HG02981 (cell line): ENCODE results near the gene FLRT3.

Source experiments
- ATAC-seq: cut with Tn5 transposase; IDR thresholded peaks from one replicate; pipeline ENCODE4 v1.9.1; 2021; ENCODE audit warnings: mild to moderate bottlenecking, moderate library complexity; ENCODE audit not compliant: unreplicated experiment

The FLRT3 gene

GRCh38 chr20:14337400-14338171 lies at the start of gene FLRT3:
Gene FLRT3, minus strand, starts transcription at chr20:14337612. Its CDS starts 10,106 bp downstream, at chr20:14327506.
- peak; percentile 98 for ATAC-seq

DNA sequence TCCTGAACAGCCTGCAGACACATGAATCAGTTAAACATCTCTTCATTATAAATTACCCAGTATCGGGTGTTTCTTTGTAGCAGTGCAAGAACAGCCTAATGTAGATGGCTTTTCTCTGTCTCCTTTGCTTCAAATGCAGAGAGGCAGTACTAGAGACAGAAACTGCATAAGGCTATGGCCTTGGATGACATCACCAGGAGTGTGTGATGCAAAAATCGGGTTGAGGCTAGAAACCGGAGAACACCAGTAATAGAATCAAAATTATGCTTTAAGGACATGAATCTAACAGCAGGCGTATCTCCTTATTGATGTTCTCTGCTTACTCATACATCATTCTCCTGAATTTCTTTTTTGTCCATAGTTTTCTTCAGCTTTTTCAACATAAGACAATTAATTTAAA lies 49.3 kb upstream of the FLRT3 start:
- no peak for ATAC-seq

GRCh38 chr20:14385176-14385740 lies 47.8 kb upstream of the FLRT3 start:
- no peak for ATAC-seq

DNA sequence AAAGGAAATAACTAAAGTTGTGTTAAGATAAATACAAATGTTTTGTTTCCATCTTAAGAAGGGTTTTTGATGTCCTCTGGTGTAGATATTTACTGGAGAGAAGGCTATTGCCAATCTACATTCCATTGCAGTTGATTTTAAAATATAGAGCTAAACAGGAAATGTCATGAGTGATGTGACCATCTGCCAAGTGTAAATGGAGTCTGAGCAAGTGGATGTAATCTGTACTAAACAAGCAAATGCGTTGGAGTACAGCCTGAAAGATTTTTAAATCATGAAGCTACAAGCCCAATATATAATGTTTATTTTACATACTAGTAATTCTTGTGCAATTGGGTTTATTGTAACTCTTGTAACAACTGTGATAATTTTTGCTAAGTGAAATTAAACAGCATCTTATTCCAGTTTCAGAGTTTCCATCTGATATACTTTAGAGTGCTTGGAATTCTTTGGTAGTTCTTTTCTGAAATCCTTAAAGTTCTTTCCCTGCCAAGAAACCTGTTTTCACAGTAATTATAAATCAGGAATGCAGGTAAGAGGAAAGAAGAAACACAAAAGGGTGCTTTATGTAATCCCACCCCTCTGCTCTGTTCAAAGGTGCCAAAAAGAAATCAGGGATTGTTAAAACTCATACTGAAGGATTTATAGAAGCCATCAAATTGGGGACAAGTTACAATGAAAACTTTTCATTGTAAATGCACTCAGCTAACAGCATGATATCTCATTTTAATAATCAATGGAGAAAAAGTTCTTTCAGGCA lies 47.2 kb upstream of the FLRT3 start:
- ATAC-seq: no peak

- ATAC-seq: no peak
These were observed 45.9 kb upstream of the FLRT3 start for GRCh38 chr20:14383335-14383734.

GRCh38 chr20:14378326-14378725 lies 40.9 kb upstream of the FLRT3 start:
- ATAC-seq: no peak

DNA sequence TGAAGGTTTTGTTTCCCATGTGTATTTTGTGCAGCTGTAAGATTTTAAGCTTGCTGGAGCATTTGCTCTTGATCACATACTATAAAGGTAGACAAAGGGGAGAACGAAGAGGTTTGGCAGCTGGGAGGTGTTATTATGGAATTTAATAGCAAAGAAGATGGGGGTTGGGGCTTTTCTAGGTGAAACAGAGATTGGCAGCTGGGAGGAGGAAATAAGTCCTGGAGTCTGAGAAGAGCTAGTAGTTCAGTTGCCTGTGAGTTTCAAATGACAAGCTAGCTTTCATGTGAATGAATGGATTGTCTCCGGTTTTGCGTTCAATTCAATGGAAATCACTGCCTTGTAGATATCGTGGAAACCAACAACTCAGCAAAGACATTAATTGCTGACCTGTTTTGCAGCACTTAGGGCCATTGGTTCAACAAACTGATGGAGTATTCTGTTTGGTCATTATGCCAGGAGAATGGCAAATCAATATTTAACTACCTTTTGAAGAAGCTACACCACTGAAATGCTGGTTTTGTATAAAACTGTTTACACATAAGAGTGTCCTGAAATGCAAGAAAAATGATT lies 38.1 kb upstream of the FLRT3 start:
- no peak for ATAC-seq

GRCh38 chr20:14374196-14374595 lies 36.8 kb upstream of the FLRT3 start:
- ATAC-seq: no peak

DNA sequence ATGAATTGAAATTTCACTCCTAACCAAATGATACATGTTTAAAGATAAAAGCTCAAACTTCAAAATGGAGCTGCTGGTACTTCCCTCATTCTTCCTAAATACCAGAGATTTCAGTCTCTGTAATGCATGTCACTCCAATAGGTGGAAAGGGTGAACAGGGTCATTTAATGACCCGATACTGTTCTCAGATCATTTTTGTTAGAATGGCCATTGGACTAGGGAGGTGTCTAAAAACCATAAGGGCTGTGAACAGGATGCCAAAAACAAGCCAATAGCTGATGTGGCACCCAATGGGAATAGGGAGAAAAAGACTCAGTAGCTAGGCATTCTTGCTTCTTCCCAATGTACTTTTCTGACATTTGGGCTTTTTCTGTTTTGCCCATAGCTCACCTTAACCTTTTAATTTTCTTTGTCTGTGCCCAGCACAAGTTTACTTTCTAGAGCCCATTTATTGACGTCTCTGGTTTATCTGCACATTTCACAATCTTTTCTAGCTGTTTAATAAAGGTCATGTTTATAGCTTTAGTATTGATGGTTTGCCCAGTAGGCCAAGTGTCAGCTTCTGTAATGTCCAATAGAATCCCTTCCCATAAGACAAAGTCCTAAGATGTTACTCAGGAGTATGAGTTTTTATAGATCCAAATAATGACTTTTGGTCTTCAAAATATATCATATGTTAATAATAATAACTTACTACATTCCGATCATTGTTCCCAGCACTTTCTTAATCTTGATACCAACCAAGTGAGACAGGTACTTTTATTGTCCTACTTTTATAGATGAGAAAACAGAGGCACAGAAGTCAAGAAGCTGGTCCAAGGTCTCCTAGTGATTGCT lies 24.3 kb upstream of the FLRT3 start:
- no peak for ATAC-seq

GRCh38 chr20:14360416-14360815 lies 23.0 kb upstream of the FLRT3 start:
- ATAC-seq: no peak

DNA sequence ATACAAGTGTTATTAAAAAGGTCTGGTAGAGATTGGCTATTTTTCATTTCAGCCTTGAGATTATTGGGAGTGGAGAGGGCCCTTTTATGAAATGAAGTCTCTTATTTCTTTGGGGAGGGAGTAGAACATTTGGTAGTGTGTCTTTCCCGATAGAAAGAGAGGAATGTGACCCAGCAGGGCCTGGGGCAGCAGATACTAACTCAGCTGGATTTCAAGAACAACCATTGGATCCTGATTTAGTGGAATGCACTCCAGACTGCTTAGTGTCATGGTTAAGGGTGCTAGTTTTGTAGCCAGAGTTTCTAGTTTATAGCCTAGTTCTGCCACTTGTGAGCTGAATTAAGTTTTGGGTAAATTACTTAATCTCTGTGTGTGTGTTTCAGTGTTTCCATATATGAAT lies 18.4 kb upstream of the FLRT3 start:
- no peak for ATAC-seq

DNA sequence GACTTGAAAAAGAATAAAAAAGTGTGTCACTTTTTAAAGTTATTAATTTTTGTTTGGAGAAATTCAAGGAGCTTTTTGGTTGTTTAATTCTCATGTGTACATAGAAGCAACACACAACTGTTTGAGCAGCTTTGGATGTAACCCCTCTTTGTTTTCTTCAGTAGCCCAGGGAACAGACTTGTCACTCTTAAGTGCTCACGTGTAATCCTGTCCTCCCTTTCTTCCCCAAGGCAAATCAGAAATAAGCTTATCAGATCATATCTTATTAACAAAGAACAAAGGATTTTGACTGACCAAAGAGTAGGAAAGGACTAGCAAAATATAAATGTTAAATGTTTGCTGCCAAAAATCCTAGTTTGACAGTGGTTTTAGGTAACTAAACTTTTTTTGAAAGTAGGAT lies 7.3 kb upstream of the FLRT3 start:
- no peak for ATAC-seq

- ATAC-seq: no peak
These were observed 6.2 kb upstream of the FLRT3 start for GRCh38 chr20:14343491-14344065.

DNA sequence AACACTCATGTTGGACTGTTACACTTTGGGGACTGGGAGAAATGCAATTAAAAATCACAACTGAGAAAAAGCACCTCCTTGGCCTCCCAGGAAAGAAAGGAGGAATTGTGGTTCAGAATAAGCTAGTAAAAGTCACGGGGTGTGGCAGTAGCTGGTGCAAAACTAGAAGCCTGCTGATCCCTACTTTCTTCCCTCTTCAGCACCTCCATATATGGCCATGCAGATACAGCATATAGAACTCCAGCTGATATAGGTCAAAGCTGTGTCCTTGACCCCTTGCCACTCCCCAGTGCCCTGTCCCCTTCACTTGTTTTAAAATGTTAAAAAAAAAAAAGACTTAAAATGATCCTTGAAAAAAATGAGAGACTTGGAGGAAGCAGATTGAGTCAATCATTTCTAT lies 5.5 kb upstream of the FLRT3 start:
- no peak for ATAC-seq

- no peak for ATAC-seq
These were observed 4.4 kb upstream of the FLRT3 start for GRCh38 chr20:14341801-14342200.

- no peak for ATAC-seq
These were observed 726 bp downstream of the FLRT3 start for GRCh38 chr20:14336686-14337085.

DNA sequence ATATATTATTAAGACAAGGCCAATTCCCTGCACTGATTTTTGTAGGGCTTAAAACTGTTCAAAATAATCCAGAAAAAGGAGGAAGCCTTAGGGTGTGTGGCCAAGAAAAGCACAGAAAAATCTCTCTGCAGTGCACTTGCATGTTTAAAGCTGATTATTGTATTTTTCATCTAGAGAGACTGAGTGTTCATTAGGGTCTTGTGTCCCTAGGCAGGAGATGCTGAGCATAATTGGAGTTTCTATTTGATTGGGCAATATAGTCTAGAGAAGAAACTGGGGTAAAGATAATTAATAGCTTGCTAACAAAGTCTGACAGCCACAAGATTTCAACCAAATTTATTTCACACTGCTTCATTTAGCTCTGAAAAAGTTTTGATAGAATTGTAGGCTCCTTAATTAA lies 2.4 kb downstream of the FLRT3 start:
- ATAC-seq: no peak

DNA sequence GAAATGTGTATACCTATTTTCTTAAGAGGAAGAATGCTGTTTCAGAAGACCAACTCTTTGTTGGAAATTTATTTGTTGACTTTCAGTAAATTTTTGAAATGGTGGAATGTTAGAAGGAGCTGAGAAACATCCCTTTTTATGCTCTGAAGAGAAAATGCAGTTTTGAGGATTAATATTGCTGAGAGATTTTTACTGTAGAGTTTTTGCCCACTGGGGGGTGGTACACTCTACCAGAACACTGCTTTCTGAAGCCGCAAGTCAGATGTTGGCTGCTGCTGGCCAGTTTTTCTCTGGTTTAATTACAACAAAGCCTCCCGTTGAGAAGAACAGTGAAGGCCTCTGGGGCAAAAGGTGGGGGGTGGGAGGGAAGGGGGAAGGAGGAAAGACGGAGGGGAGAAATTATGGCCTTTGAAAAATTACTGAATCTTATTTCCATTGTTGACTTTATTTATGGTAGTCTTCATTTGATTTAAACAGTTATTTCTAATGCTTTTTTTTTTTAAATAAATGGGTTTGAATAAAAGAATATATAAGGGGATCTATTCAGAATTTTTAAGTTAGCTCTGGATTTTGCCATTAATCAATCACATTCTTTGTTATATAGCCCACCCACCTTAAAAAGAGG lies 3.0 kb downstream of the FLRT3 start:
- no peak for ATAC-seq

DNA sequence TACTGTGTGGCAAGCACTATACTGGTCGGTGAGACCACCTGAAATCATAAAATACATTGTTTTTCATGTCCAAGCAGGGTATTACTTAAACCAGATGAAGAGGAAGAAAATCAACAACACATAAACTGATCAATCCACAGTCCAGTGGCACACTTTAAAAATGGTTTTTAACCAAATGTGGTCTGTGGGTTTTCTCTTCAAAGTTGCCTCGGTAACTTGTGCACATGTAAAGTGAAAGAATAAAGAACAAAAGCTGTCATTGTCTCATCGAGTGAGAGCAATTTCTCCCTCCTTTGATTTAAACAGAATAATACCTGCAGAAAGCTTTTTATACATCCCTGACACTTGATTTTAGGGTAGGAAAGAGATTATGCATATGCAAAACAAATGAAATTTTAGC lies 3.7 kb downstream of the FLRT3 start:
- ATAC-seq: no peak

- ATAC-seq: no peak
These were observed 4.5 kb downstream of the FLRT3 start for GRCh38 chr20:14332866-14333265.
